GM12878 (cell line): ENCODE results near the gene DIRAS2. TPM values are rescaled to one million over a fixed set of nuclear protein-coding genes. Genes with fewer than 3 reads are reported as not detected.

Experiments used
- ATAC-seq: fragments of 200-7000 bp; cut with Tn5 transposase; 3 replicates; pipeline ENCODE4 v1.9.1; 2020; ENCODE audit warnings: mild to moderate bottlenecking, moderate library complexity
- BruUV-seq: library from RNA; stranded (reverse); fragments of 400-500 nt; replicated peaks from 2 replicates; lab custom pipeline; 2021; lab: Mats Ljungman, UMichigan
- CTCF ChIA-PET: fragments of 300-600 bp; sonication (Branson Sonifier 250); formaldehyde crosslinking; extraction: SDS; loops from one replicate; lab custom pipeline; 2021; ENCODE audit warnings: inconsistent platforms; lab: Yijun Ruan, JAX
- POLR2A ChIA-PET: fragments of 350-600 bp; formaldehyde crosslinking; extraction: SDS; loops from one replicate; lab custom pipeline; 2021; ENCODE audit warnings: inconsistent platforms; lab: Charles Lee
- RAD21 ChIA-PET: fragments of 300-600 bp; sonication (Branson Sonifier 250); formaldehyde crosslinking; loops from one replicate; lab custom pipeline; 2023; ENCODE audit warnings: antibody characterized with exemption; ENCODE audit not compliant: unreplicated experiment; lab: Charles Lee
- SMC1A ChIA-PET: fragments of 300-600 bp; sonication (Branson Sonifier 250); formaldehyde crosslinking; loops from one replicate; lab custom pipeline; 2023; ENCODE audit not compliant: unreplicated experiment, uncharacterized antibody; lab: Charles Lee
- DNase-seq: peaks from one replicate; pipeline ENCODE4 v3.0.0-alpha.2; 2011; ENCODE audit warnings: low read depth, low spot score
- FAIRE-seq: peaks from 3 replicates; lab custom pipeline; 2011; peaks lifted over from hg19 to GRCh38; lab: Jason Lieb, UNC
- H2AFZ ChIP-seq: 2 replicates; pipeline ENCODE4 v1.6.0; 2011; ENCODE audit warnings: low read depth, low read length, control low read depth; ENCODE audit not compliant: control insufficient read depth
- H3K27ac ChIP-seq: 2 replicates; pipeline ENCODE4 v1.5.1; 2011; ENCODE audit warnings: control low read depth; ENCODE audit not compliant: control insufficient read depth, insufficient read depth
- H3K27me3 ChIP-seq, 2 experiments: replicated peaks in 1 of 2; 2 replicates each; pipeline versions ENCODE4 v1.6.0 to v1.6.1; 2011; ENCODE audit warnings: low read length in 1 of 2; ENCODE audit not compliant: control insufficient read depth in 2 of 2, insufficient read depth in 2 of 2
- H3K36me3 ChIP-seq, 2 experiments: 2 replicates each; pipeline ENCODE4 v1.5.1; 2011; ENCODE audit warnings: low read length in 1 of 2; ENCODE audit not compliant: control insufficient read depth in 2 of 2, insufficient read depth in 2 of 2
- H3K4me1 ChIP-seq: 2 replicates; pipeline ENCODE4 v1.6.1; 2011; ENCODE audit warnings: mild to moderate bottlenecking, low read length, moderate library complexity, mixed read lengths; ENCODE audit not compliant: control insufficient read depth, insufficient read depth
- H3K4me2 ChIP-seq: 2 replicates; pipeline ENCODE4 v1.6.0; 2011; ENCODE audit warnings: control low read depth; ENCODE audit not compliant: control insufficient read depth, insufficient read depth
- H3K4me3 ChIP-seq: fragments of 200-600 bp; sonication (generic); 2 replicates; pipeline ENCODE4 v1.5.1; 2016
- H3K79me2 ChIP-seq: 2 replicates; pipeline ENCODE4 v1.6.0; 2011; ENCODE audit warnings: low read length; ENCODE audit not compliant: control insufficient read depth, insufficient read depth
- H3K9ac ChIP-seq: 2 replicates; pipeline ENCODE4 v1.8.0; 2011; ENCODE audit warnings: low read length, control low read depth, mixed read lengths; ENCODE audit not compliant: control insufficient read depth, insufficient read depth
- H3K9me3 ChIP-seq: replicated peaks from 3 replicates; pipeline ENCODE4 v1.5.1; 2011; ENCODE audit warnings: mild to moderate bottlenecking, low read length; ENCODE audit not compliant: control insufficient read depth, insufficient read depth
- H4K20me1 ChIP-seq: 2 replicates; pipeline ENCODE4 v1.6.0; 2011; ENCODE audit not compliant: control insufficient read depth, insufficient read depth
- BRCA1 ChIP-seq: IDR thresholded peaks from 2 replicates; pipeline ENCODE4 v1.6.1; 2011; ENCODE audit warnings: low read depth, low read length, improper control_type of control experiment
- E4F1 ChIP-seq: fragments of 450-650 bp; IDR thresholded peaks from 2 replicates; pipeline ENCODE4 v1.6.1; 2018; ENCODE audit warnings: borderline replicate concordance, mild to moderate bottlenecking; ENCODE audit not compliant: partially characterized antibody
- EP300 ChIP-seq, 2 experiments: fragments of 150-350 bp in 1 of 2; IDR thresholded peaks; 2 replicates each; pipeline ENCODE4 v1.6.1; 2011 to 2012; ENCODE audit warnings: low read depth in 2 of 2, low read length in 2 of 2, borderline replicate concordance in 1 of 2, improper control_type of control experiment in 1 of 2, inconsistent platforms in 1 of 2; ENCODE audit not compliant: control insufficient read depth in 1 of 2
- JUNB ChIP-seq: IDR thresholded peaks from 2 replicates; pipeline ENCODE4 v1.6.1; 2016; ENCODE audit warnings: antibody characterized with exemption, mild to moderate bottlenecking
- KLF5 ChIP-seq: fragments of 450-650 bp; IDR thresholded peaks from 2 replicates; pipeline ENCODE4 v1.6.1; 2014; ENCODE audit warnings: mild to moderate bottlenecking; ENCODE audit not compliant: partially characterized antibody
- POLR2A ChIP-seq: IDR thresholded peaks from 2 replicates; pipeline ENCODE4 v1.6.1; 2011; ENCODE audit warnings: low read depth, mild to moderate bottlenecking, low read length
- RCOR1 ChIP-seq: conservative IDR thresholded peaks from 2 replicates; pipeline ENCODE4 v1.6.1; 2012; ENCODE audit warnings: low read depth, low read length, improper control_type of control experiment
- REST ChIP-seq: IDR thresholded peaks from 2 replicates; pipeline ENCODE4 v1.6.1; 2012; ENCODE audit warnings: mild to moderate bottlenecking, low read depth, low read length
- TCF3 ChIP-seq: IDR thresholded peaks from 2 replicates; pipeline ENCODE4 v1.6.1; 2012; ENCODE audit warnings: low read depth, mild to moderate bottlenecking, low read length, borderline replicate concordance; ENCODE audit not compliant: insufficient read depth
- WGBS: methylation state at CpG from one replicate; pipeline ENCODE4 v1.1.6; 2016; ENCODE audit warnings: low lambda C conversion rate; ENCODE audit not compliant: insufficient replicate concordance, insufficient coverage; ENCODE audit errors: missing lambda C conversion rate; 5-methylcytosine and 5-hydroxymethylcytosine counted together
- in situ Hi-C: fragments of 300-500 bp; cut with MboI; formaldehyde crosslinking; loops from 9 replicates; pipeline ENCODE4 v1.14.3; 2018; ENCODE audit warnings: mixed read lengths
- intact Hi-C: fragments of 100-400 bp; cut with micrococcal nuclease; formaldehyde crosslinking; loops from one replicate; pipeline ENCODE4 v1.14.2; 2022; ENCODE audit not compliant: unreplicated experiment
- polyA plus RNA-seq, 11 experiments: library from polyadenylated mRNA; depleted of rRNA in 4 of 11; unstranded in 6 of 11; stranded (reverse) in 5 of 11; fragments of >200 nt; fragmentation: Nextera tagmentation in 4 of 11; fragmentation: Illumina TruSeq in 1 of 11; extraction: Ambion mirVana in 4 of 11; extraction: Trizol in 1 of 11; gene quantifications; 1 replicate in 1 of 11; 2 replicates in 10 of 11; pipeline versions ENCODE4 v1.2.1 to v1.2.3, GENCODE V29; 2011 to 2016; ENCODE audit warnings: inconsistent platforms in 2 of 11, missing spikeins in 2 of 11, low read depth in 1 of 11
- total RNA-seq, 4 experiments: library from RNA; depleted of rRNA in 3 of 4; stranded (reverse); fragments of >200 nt in 3 of 4; fragmentation: Illumina TruSeq in 1 of 4; extraction: Trizol in 1 of 4; gene quantifications; 2 replicates each; pipeline versions ENCODE4 v1.2.1 to v1.2.3, GENCODE V29; 2013 to 2021
- TF ChIP-seq, protein P1 (sequence below): fragments of 450-650 bp; formaldehyde crosslinking; IDR thresholded peaks from 2 replicates; pipeline ENCODE4 v1.5.0; 2022; ENCODE audit warnings: mild to moderate bottlenecking, missing genetic modification characterization
- TF ChIP-seq, protein P2 (sequence below): fragments of 450-650 bp; IDR thresholded peaks from 2 replicates; pipeline ENCODE4 v1.6.1; 2017; ENCODE audit warnings: antibody characterized with exemption, mild to moderate bottlenecking, moderate library complexity

Gene DIRAS2
- total and polyA plus RNA-seq, 10 of the 15 experiments (the other 5 are each of a cell fraction or from before 2014, with no cell fraction given), result not detected

DNA sequence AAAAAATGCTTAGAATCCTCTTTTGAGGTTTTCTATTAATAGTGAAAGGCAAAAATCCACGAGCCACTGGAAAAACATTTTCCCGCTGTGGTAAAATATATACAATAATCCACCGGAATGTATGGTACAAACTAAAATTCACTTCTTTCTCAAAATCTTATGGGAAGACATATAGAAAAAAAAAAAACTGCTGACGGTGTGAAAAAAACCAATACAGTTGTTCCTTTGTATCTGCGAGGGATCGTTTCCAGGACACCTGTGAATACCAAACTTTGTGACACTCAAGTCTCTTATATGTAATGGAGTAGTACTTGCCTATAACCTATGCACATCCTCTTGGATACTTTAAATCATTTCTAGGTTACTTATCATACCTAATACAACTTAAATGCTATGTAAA, 13.3 kb downstream of the DIRAS2 start:
- Histone ChIP-seq H3K27ac (no peak overlapping the region), H4K20me1 (no peaks in the 10 kb centered on the region), H3K36me3 (no peaks in the 10 kb centered on the region), H2AFZ (no peak overlapping the region), H3K4me3 (no peak overlapping the region), H3K9ac (no peak overlapping the region), H3K4me1 (no peaks in the 10 kb centered on the region), H3K27me3 (no peaks in the 10 kb centered on the region; a peak in 2 of 4 replicates), H3K4me2 (no peak overlapping the region), H3K79me2 (no peaks in the 10 kb centered on the region), H3K9me3 (no peaks in the 10 kb centered on the region)
- DNase-seq, result no peak
- POLR2A ChIA-PET, result no interaction called here
- RAD21 ChIA-PET, result no interaction called here
- CTCF ChIA-PET, result no interaction called here
- in situ Hi-C loops (no loop called here), intact Hi-C loops (no loop called here)
- 56% methylated on average over 6 of the region's 6 CpGs for WGBS
- no peak for FAIRE-seq
- no TSS peak for BruUV-seq
- SMC1A ChIA-PET, result no interaction called here
- no peak for ATAC-seq
- no peak for TF ChIP-seq REST
- TF ChIP-seq, protein P1, sequence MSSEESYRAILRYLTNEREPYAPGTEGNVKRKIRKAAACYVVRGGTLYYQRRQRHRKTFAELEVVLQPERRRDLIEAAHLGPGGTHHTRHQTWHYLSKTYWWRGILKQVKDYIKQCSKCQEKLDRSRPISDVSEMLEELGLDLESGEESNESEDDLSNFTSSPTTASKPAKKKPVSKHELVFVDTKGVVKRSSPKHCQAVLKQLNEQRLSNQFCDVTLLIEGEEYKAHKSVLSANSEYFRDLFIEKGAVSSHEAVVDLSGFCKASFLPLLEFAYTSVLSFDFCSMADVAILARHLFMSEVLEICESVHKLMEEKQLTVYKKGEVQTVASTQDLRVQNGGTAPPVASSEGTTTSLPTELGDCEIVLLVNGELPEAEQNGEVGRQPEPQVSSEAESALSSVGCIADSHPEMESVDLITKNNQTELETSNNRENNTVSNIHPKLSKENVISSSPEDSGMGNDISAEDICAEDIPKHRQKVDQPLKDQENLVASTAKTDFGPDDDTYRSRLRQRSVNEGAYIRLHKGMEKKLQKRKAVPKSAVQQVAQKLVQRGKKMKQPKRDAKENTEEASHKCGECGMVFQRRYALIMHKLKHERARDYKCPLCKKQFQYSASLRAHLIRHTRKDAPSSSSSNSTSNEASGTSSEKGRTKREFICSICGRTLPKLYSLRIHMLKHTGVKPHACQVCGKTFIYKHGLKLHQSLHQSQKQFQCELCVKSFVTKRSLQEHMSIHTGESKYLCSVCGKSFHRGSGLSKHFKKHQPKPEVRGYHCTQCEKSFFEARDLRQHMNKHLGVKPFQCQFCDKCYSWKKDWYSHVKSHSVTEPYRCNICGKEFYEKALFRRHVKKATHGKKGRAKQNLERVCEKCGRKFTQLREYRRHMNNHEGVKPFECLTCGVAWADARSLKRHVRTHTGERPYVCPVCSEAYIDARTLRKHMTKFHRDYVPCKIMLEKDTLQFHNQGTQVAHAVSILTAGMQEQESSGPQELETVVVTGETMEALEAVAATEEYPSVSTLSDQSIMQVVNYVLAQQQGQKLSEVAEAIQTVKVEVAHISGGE (CRISPR knock-in tag), result no peak
- TF ChIP-seq E4F1, result no peak
- no peak for TF ChIP-seq KLF5
- no peak for TF ChIP-seq TCF3
- TF ChIP-seq EP300 (IDR thresholded peaks at IDR 0.05; ENCODE audit: borderline replicate concordance in 1 of 2, control insufficient read depth in 1 of 2, low read depth in 2 of 2, low read length in 2 of 2), result no peak
- no peak for TF ChIP-seq BRCA1
- TF ChIP-seq, protein P2, sequence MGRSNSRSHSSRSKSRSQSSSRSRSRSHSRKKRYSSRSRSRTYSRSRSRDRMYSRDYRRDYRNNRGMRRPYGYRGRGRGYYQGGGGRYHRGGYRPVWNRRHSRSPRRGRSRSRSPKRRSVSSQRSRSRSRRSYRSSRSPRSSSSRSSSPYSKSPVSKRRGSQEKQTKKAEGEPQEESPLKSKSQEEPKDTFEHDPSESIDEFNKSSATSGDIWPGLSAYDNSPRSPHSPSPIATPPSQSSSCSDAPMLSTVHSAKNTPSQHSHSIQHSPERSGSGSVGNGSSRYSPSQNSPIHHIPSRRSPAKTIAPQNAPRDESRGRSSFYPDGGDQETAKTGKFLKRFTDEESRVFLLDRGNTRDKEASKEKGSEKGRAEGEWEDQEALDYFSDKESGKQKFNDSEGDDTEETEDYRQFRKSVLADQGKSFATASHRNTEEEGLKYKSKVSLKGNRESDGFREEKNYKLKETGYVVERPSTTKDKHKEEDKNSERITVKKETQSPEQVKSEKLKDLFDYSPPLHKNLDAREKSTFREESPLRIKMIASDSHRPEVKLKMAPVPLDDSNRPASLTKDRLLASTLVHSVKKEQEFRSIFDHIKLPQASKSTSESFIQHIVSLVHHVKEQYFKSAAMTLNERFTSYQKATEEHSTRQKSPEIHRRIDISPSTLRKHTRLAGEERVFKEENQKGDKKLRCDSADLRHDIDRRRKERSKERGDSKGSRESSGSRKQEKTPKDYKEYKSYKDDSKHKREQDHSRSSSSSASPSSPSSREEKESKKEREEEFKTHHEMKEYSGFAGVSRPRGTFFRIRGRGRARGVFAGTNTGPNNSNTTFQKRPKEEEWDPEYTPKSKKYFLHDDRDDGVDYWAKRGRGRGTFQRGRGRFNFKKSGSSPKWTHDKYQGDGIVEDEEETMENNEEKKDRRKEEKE, result no peak
- TF ChIP-seq POLR2A, result no peak
- no peak for TF ChIP-seq JUNB
- no peak for TF ChIP-seq RCOR1
